IMR-90 (cell line): ENCODE measurements around the gene OGFOD3. TPM values are rescaled to one million over a fixed set of nuclear protein-coding genes. Genes with fewer than 3 reads are reported as not detected.
A peak's percentile ranks its signal among the peaks of the same experiment; 100 is the strongest.

Experiments
- ATAC-seq: fragments of 200-7000 bp; cut with Tn5 transposase; 2 replicates; pipeline ENCODE4 v1.9.1; 2020; ENCODE audit warnings: low read depth, mild to moderate bottlenecking, moderate library complexity
- BruUV-seq: library from RNA; stranded (reverse); fragments of 400-500 nt; replicated peaks from 2 replicates; lab custom pipeline; 2021; lab: Mats Ljungman, UMichigan
- CTCF ChIA-PET: fragments of 300-600 bp; formaldehyde crosslinking; extraction: SDS; loops from one replicate; lab custom pipeline; 2021; ENCODE audit warnings: antibody characterized with exemption; lab: Yijun Ruan, JAX
- POLR2A ChIA-PET: fragments of 300-600 bp; sonication (Branson Sonifier 250); formaldehyde crosslinking; loops from one replicate; lab custom pipeline; 2022; ENCODE audit warnings: antibody characterized with exemption; ENCODE audit not compliant: unreplicated experiment; lab: Charles Lee
- DNase-seq: peaks from one replicate; pipeline ENCODE4 v3.0.0; 2013
- H2AFZ ChIP-seq: replicated peaks from 2 replicates; pipeline ENCODE3; 2013; ENCODE audit warnings: low read length, mild to moderate bottlenecking; ENCODE audit not compliant: poor library complexity
- H2AK5ac ChIP-seq: 2 replicates; pipeline ENCODE4 v1.6.1; 2013; ENCODE audit warnings: low read depth, low read length, inconsistent platforms
- H2AK9ac ChIP-seq: replicated peaks from 2 replicates; pipeline ENCODE3; 2013; ENCODE audit warnings: mild to moderate bottlenecking, low read depth, low read length, moderate library complexity; ENCODE audit not compliant: poor library complexity
- H2BK120ac ChIP-seq: 2 replicates; pipeline ENCODE4 v1.6.1; 2013; ENCODE audit warnings: low read depth, low read length, inconsistent platforms
- H2BK15ac ChIP-seq: 3 replicates; pipeline ENCODE4 v1.6.1; 2013; ENCODE audit warnings: low read depth, low read length, inconsistent platforms
- H2BK20ac ChIP-seq: 2 replicates; pipeline ENCODE4 v1.6.1; 2013; ENCODE audit warnings: low read depth, mild to moderate bottlenecking, inconsistent platforms, low read length, moderate library complexity
- H2BK5ac ChIP-seq: 2 replicates; pipeline ENCODE4 v1.6.1; 2013; ENCODE audit warnings: mild to moderate bottlenecking, low read depth, low read length, inconsistent platforms; ENCODE audit not compliant: poor library complexity, severe bottlenecking
- H3K14ac ChIP-seq: replicated peaks from 2 replicates; pipeline ENCODE4 v1.6.1; 2013; ENCODE audit warnings: low read depth, low read length, inconsistent platforms
- H3K18ac ChIP-seq: 2 replicates; pipeline ENCODE4 v1.6.1; 2013; ENCODE audit warnings: low read depth, low read length, control low read depth
- H3K23ac ChIP-seq: 2 replicates; pipeline ENCODE4 v1.6.1; 2013; ENCODE audit warnings: low read depth, low read length, inconsistent platforms
- H3K27ac ChIP-seq: 2 replicates; pipeline ENCODE4 v1.5.1; 2013; ENCODE audit warnings: mild to moderate bottlenecking, control low read depth, low read length; ENCODE audit not compliant: insufficient read depth
- H3K27me3 ChIP-seq: 2 replicates; pipeline ENCODE4 v1.6.1; 2013; ENCODE audit warnings: low read length; ENCODE audit not compliant: control insufficient read depth, insufficient read depth
- H3K36me3 ChIP-seq: 2 replicates; pipeline ENCODE4 v1.6.1; 2013; ENCODE audit warnings: low read length, mixed read lengths; ENCODE audit not compliant: control insufficient read depth, insufficient read depth
- H3K4ac ChIP-seq: 2 replicates; pipeline ENCODE4 v1.6.1; 2013; ENCODE audit warnings: low read depth, low read length, inconsistent platforms
- H3K4me1 ChIP-seq: 2 replicates; pipeline ENCODE4 v1.6.1; 2013; ENCODE audit warnings: low read length, mixed read lengths; ENCODE audit not compliant: control insufficient read depth, insufficient read depth
- H3K4me2 ChIP-seq: 2 replicates; pipeline ENCODE4 v1.6.1; 2013; ENCODE audit warnings: low read depth, mild to moderate bottlenecking, control low read depth, low read length, moderate library complexity
- H3K4me3 ChIP-seq: 2 replicates; pipeline ENCODE4 v1.5.1; 2013; ENCODE audit warnings: low read depth, mild to moderate bottlenecking, control low read depth, low read length, moderate library complexity; ENCODE audit not compliant: insufficient read depth
- H3K56ac ChIP-seq: 2 replicates; pipeline ENCODE4 v1.6.1; 2013; ENCODE audit warnings: low read length, inconsistent platforms; ENCODE audit not compliant: insufficient read depth; ENCODE audit errors: extremely low read depth
- H3K79me1 ChIP-seq, 2 experiments: 2 replicates each; pipeline ENCODE4 v1.6.1; 2013; ENCODE audit warnings: low read length in 2 of 2, inconsistent platforms in 1 of 2, low read depth in 1 of 2
- H3K9ac ChIP-seq: 2 replicates; pipeline ENCODE4 v1.6.1; 2013; ENCODE audit warnings: low read depth, low read length, control low read depth
- H3K9me1 ChIP-seq: 2 replicates; pipeline ENCODE4 v1.6.1; 2013; ENCODE audit warnings: low read length, inconsistent platforms; ENCODE audit not compliant: insufficient read depth
- H3K9me3 ChIP-seq: 2 replicates; pipeline ENCODE4 v1.6.1; 2013; ENCODE audit warnings: low read length; ENCODE audit not compliant: control insufficient read depth, insufficient read depth
- H4K20me1 ChIP-seq: 2 replicates; pipeline ENCODE4 v1.6.1; 2013; ENCODE audit warnings: low read length, inconsistent platforms; ENCODE audit not compliant: insufficient read depth
- H4K5ac ChIP-seq: 2 replicates; pipeline ENCODE4 v1.6.1; 2013; ENCODE audit warnings: mild to moderate bottlenecking, low read depth, low read length, control low read depth
- H4K8ac ChIP-seq, 2 experiments: 2 replicates each; pipeline ENCODE4 v1.6.1; 2013; ENCODE audit warnings: low read depth in 2 of 2, low read length in 2 of 2, control low read depth in 1 of 2, inconsistent platforms in 1 of 2
- H4K91ac ChIP-seq: 2 replicates; pipeline ENCODE4 v1.6.1; 2013; ENCODE audit warnings: low read depth, low read length, inconsistent platforms; ENCODE audit not compliant: insufficient read depth
- BHLHE40 ChIP-seq: fragments of 150-350 bp; IDR thresholded peaks from 2 replicates; pipeline ENCODE4 v1.6.1; 2016; ENCODE audit warnings: mild to moderate bottlenecking, low read depth, low read length
- CEBPB ChIP-seq: IDR thresholded peaks from 2 replicates; pipeline ENCODE4 v1.6.1; 2012; ENCODE audit warnings: low read depth, low read length, improper control_type of control experiment
- CHD1 ChIP-seq: IDR thresholded peaks from 2 replicates; pipeline ENCODE4 v1.6.1; 2012; ENCODE audit warnings: low read depth, low read length, improper control_type of control experiment
- FOS ChIP-seq: fragments of 150-350 bp; IDR thresholded peaks from 2 replicates; pipeline ENCODE4 v1.6.1; 2016; ENCODE audit warnings: low read depth, low read length
- MAFK ChIP-seq: IDR thresholded peaks from 2 replicates; pipeline ENCODE4 v1.6.1; 2012; ENCODE audit warnings: low read depth, low read length, improper control_type of control experiment
- MAZ ChIP-seq: IDR thresholded peaks from 2 replicates; pipeline ENCODE4 v1.6.1; 2012; ENCODE audit warnings: low read depth, mild to moderate bottlenecking, low read length, improper control_type of control experiment, moderate library complexity, borderline replicate concordance
- MXI1 ChIP-seq: IDR thresholded peaks from 2 replicates; pipeline ENCODE4 v1.6.1; 2012; ENCODE audit warnings: low read depth, mild to moderate bottlenecking, low read length, moderate library complexity, borderline replicate concordance
- NFE2L2 ChIP-seq: fragments of 150-350 bp; IDR thresholded peaks from 2 replicates; pipeline ENCODE4 v1.6.1; 2016; ENCODE audit warnings: low read depth, mild to moderate bottlenecking, low read length
- POLR2A ChIP-seq: IDR thresholded peaks from 2 replicates; pipeline ENCODE4 v1.6.1; 2012; ENCODE audit warnings: mild to moderate bottlenecking, low read depth, low read length
- RAD21 ChIP-seq: IDR thresholded peaks from 2 replicates; pipeline ENCODE4 v1.6.1; 2012; ENCODE audit warnings: low read length, improper control_type of control experiment
- RFX5 ChIP-seq: IDR thresholded peaks from 2 replicates; pipeline ENCODE4 v1.8.0; 2012; ENCODE audit warnings: low read depth, mild to moderate bottlenecking, low read length, moderate library complexity
- SMC3 ChIP-seq: fragments of 150-350 bp; IDR thresholded peaks from 2 replicates; pipeline ENCODE4 v1.6.1; 2016; ENCODE audit warnings: low read depth, mild to moderate bottlenecking, antibody characterized with exemption, low read length, moderate library complexity
- WGBS, 2 experiments: methylation state at CpG; one replicate each; pipeline versions ENCODE4 v1.1.5 to v1.1.7; 2013; ENCODE audit warnings: missing lambda C conversion rate in 2 of 2; ENCODE audit not compliant: insufficient read length in 1 of 2; ENCODE audit errors: extremely low coverage in 2 of 2; 5-methylcytosine and 5-hydroxymethylcytosine counted together
- dilution Hi-C: fragments of 300-500 bp; cut with HindIII; formaldehyde crosslinking; loops from one replicate; pipeline ENCODE4 v1.14.3; 2018; ENCODE audit warnings: low sequenced_read_pairs; ENCODE audit not compliant: unreplicated experiment
- in situ Hi-C: fragments of 300-500 bp; cut with MboI; formaldehyde crosslinking; loops from 3 replicates; pipeline ENCODE4 v1.14.3; 2019; ENCODE audit warnings: low sequenced_read_pairs, inconsistent platforms, mixed read lengths
- intact Hi-C: fragments of 100-400 bp; cut with micrococcal nuclease; formaldehyde crosslinking; loops from 2 replicates; pipeline ENCODE4 v1.10.0; 2022
- polyA plus RNA-seq, 3 experiments: library from polyadenylated mRNA; depleted of rRNA; stranded (reverse); fragments of >200 nt; gene quantifications; 2 replicates each; pipeline ENCODE4 v1.2.3, GENCODE V29; 2012; ENCODE audit warnings: low replicate concordance in 1 of 3
- total RNA-seq: library from RNA; depleted of rRNA; stranded (reverse); fragments of >200 nt; gene quantifications from 2 replicates; pipeline ENCODE4 v1.2.3, GENCODE V29; 2012
- TF ChIP-seq, protein P1 (sequence below): fragments of 150-350 bp; IDR thresholded peaks from 2 replicates; pipeline ENCODE4 v1.6.1; 2016; ENCODE audit warnings: low read depth, mild to moderate bottlenecking, low read length, moderate library complexity, borderline replicate concordance
- TF ChIP-seq, protein P2 (sequence below): conservative IDR thresholded peaks from 2 replicates; pipeline ENCODE4 v1.5.1; 2012; ENCODE audit warnings: mild to moderate bottlenecking, low read depth, low read length, improper control_type of control experiment
- TF ChIP-seq, protein P3 (sequence below): fragments of 150-350 bp; IDR thresholded peaks from 2 replicates; pipeline ENCODE4 v1.6.1; 2017; ENCODE audit warnings: mild to moderate bottlenecking, antibody characterized with exemption, low read length, low read depth

The OGFOD3 gene
- total and polyA plus RNA-seq, 2 of the 4 experiments (the other 2 are of a cell fraction) = 25.3 to 33.4 TPM

DNA sequence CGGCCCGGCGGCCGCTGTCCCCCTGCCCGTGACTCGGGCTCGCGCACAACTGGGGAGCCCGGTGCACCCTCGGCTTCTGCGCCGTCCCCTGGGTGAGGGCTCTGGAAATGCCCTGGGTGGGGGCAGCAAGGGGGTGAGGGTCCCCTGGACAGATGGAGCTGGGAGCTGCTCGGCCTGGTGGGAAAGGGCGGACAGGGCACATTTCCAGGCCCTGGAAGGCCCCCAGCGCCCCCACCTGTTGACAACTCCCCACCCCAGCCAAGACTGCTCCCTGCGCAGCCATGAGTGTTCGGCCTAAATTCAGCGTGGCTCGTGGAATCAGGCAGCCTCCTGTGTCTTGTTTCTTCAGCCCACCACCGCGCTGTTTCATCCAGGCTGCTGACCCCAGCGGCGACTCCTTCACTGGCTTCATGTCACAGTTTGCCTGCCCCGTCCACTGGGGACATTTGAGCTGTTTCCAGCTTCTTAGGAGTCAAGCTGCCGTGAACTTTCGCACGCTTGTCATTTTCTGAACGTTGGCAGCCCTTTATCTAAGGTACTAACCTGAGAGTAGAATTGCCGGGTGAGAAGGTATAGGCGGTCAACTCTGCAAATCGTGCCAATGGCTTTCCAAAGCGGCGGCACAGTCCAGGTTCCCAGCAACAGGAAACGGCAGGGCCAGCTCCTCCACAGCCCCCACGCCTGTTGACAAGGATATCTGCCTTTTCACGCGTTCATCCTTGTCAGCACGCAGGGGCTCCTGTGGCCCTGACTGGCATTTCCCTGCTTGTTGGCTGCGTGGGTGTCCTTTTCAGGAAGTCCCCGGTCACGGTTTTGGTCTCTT lies 45.9 kb downstream of the OGFOD3 start:
- ATAC-seq = no peak
- Histone ChIP-seq H3K79me1 (no peaks in the 10 kb centered on the region), H3K27me3 (peaks cover 65% of the 10 kb centered on the region), H2BK5ac (no peak overlapping the region), H4K8ac (no peak overlapping the region), H3K4ac (no peak overlapping the region), H3K4me1 (no peaks in the 10 kb centered on the region), H3K14ac (no peak overlapping the region), H4K20me1 (no peaks in the 10 kb centered on the region), H3K4me2 (no peak overlapping the region), H2BK20ac (no peak overlapping the region), H3K23ac (no peak overlapping the region), H2BK15ac (no peak overlapping the region), H3K9me3 (no peaks in the 10 kb centered on the region), H3K27ac (no peak overlapping the region), H4K5ac (no peak overlapping the region), H4K91ac (no peak overlapping the region), H3K18ac (no peak overlapping the region), H2AK5ac (no peak overlapping the region), H2BK120ac (no peak overlapping the region), H3K56ac (no peak overlapping the region), H2AK9ac (no peak overlapping the region), H3K9me1 (no peaks in the 10 kb centered on the region), H3K4me3 (no peak overlapping the region), H2AFZ (peak overlapping the region; percentile 69), H3K36me3 (no peaks in the 10 kb centered on the region), H3K9ac (no peak overlapping the region)
- in situ Hi-C loops = no loop called here
- DNase-seq = no peak
- ChIA-PET CTCF (no interaction called here), POLR2A (no interaction called here)
- BruUV-seq = no TSS peak
- dilution Hi-C loops = no loop called here
- 32% methylated on average over 15 of the region's 41 CpGs; no CpG with 5 or more reads in 1 of the 2 experiments for WGBS, 2 experiments
- intact Hi-C loops = no loop called here
- TF ChIP-seq, protein P1, sequence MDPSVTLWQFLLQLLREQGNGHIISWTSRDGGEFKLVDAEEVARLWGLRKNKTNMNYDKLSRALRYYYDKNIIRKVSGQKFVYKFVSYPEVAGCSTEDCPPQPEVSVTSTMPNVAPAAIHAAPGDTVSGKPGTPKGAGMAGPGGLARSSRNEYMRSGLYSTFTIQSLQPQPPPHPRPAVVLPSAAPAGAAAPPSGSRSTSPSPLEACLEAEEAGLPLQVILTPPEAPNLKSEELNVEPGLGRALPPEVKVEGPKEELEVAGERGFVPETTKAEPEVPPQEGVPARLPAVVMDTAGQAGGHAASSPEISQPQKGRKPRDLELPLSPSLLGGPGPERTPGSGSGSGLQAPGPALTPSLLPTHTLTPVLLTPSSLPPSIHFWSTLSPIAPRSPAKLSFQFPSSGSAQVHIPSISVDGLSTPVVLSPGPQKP = no peak
- TF ChIP-seq MXI1 (no peak), RFX5 (no peak), FOS (no peak), MAFK (no peak), POLR2A (no peak), BHLHE40 (no peak), SMC3 (no peak), CEBPB (no peak), MAZ (no peak), NFE2L2 (no peak), CHD1 (no peak), RAD21 (no peak)
- TF ChIP-seq, protein P2, sequence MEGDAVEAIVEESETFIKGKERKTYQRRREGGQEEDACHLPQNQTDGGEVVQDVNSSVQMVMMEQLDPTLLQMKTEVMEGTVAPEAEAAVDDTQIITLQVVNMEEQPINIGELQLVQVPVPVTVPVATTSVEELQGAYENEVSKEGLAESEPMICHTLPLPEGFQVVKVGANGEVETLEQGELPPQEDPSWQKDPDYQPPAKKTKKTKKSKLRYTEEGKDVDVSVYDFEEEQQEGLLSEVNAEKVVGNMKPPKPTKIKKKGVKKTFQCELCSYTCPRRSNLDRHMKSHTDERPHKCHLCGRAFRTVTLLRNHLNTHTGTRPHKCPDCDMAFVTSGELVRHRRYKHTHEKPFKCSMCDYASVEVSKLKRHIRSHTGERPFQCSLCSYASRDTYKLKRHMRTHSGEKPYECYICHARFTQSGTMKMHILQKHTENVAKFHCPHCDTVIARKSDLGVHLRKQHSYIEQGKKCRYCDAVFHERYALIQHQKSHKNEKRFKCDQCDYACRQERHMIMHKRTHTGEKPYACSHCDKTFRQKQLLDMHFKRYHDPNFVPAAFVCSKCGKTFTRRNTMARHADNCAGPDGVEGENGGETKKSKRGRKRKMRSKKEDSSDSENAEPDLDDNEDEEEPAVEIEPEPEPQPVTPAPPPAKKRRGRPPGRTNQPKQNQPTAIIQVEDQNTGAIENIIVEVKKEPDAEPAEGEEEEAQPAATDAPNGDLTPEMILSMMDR = no peak
- TF ChIP-seq, protein P3, sequence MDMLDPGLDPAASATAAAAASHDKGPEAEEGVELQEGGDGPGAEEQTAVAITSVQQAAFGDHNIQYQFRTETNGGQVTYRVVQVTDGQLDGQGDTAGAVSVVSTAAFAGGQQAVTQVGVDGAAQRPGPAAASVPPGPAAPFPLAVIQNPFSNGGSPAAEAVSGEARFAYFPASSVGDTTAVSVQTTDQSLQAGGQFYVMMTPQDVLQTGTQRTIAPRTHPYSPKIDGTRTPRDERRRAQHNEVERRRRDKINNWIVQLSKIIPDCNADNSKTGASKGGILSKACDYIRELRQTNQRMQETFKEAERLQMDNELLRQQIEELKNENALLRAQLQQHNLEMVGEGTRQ = no peak
